D341Med (cell line): ENCODE measurements around the gene NXPE3.
A peak's percentile ranks its signal among the peaks of the same experiment; 100 is the strongest.
"Not testable (repeated sequence)": the region's sequence is repeated elsewhere in the genome, so short reads cannot be mapped to it uniquely, and the experiment has no call there.

Source experiments
- DNase-seq: peaks from one replicate; pipeline ENCODE4 v3.0.0; 2012; ENCODE audit warnings: low spot score

Gene NXPE3

GRCh38 chr3:101779047-101779821 is at the start of gene NXPE3:
TSS of gene NXPE3 (plus strand) at chr3:101779211. CDS start at chr3:101785597, 6,386 bp downstream.
- peak; percentile 97 for DNase-seq

DNA sequence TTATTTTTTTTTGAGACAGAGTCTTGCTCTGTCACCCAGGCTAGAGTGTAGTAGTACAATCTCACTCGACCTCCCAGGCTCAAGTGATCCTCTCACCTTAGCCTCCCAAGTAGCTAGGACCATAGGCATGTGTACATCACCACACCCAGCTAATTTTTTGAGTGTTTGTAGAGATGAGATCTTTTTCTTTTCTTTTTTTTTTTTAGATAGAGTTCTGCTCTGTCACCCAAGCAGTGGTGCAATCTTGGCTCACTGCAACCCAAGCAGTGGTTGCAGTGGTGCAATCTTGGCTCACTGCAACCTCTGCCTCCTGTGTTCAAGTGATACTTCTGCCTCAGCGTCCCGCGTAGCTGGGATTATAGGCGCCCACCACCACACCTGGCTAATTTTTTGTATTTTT is 49.4 kb upstream of the NXPE3 start:
- no peak for DNase-seq

- DNase-seq, result no peak
Measured at GRCh38 chr3:101730839-101731238, 48.2 kb upstream of the NXPE3 start.

DNA sequence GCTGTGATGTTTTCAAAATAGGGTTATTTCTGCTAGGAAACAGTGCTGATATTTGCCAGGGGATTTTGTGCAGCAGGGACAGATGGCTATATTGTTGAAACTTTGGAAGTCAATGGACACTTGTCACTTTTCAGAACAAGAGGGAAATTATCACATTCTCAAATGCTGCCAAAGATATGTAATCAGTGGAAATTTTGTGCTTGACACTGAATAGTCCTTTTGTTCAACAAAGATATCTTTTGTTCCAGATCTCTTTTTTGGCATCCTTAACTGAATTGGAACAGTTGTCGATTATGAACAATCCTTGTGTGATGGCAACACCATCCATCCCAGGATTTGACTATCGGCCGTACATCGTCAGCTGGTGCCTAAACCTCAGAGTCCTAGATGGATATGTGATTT is 46.8 kb upstream of the NXPE3 start:
- no peak for DNase-seq

- DNase-seq, result no peak
Measured at GRCh38 chr3:101735833-101736232, 43.2 kb upstream of the NXPE3 start.

DNA sequence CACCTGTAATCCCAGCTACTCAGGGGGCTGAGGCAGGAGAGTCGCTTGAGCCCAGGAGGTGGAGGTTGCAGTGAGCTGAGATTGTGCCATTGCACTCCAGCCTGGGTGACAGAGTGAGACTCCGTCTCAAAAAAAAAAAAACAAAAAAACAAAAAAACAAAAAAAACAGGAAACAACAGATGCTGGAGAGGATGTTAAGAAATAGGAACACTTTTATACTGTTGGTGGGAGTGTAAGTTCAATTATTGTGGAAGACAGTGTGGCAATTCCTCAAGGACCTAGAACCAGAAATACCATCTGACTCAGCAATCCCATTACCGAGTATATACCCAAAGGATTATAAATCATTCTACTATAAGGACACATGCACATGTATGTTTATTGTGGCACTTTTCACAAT is 37.1 kb upstream of the NXPE3 start:
- not testable (repeated sequence) for DNase-seq

DNA sequence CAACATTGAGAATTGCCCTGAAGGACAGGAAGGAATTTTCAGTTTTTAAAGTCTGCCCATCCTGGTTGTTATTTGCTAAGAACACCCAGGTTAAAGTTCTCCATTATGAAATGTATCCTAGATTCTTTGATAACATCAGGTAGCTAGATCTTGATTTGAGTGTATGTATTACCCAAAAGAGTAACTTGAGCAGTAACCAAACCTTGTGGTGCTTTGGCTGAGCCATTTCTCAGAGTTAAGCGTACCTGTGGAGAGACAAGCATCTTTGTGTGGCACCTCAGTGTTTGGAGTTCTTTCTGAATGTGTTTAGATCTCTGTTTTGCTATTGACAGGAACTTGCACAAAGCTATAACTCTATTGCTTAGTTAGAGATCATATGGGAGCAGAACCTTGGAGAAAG is 34.2 kb upstream of the NXPE3 start:
- no peak for DNase-seq

DNA sequence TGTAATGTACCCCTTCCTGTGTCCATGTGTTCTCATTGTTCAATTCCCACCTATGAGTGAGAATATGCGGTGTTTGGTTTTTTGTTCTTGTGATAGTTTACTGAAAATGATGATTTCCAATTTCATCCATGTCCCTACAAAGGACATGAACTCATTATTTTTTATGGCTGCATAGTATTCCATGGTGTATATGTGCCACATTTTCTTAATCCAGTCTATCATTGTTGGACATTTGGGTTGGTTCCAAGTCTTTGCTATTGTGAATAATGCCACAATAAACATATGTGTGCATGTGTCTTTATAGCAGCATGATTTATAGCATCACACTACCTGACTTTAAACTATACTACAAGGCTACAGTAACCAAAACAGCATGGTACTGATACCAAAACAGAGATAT is 33.1 kb upstream of the NXPE3 start:
- DNase-seq, result not testable (repeated sequence)

DNA sequence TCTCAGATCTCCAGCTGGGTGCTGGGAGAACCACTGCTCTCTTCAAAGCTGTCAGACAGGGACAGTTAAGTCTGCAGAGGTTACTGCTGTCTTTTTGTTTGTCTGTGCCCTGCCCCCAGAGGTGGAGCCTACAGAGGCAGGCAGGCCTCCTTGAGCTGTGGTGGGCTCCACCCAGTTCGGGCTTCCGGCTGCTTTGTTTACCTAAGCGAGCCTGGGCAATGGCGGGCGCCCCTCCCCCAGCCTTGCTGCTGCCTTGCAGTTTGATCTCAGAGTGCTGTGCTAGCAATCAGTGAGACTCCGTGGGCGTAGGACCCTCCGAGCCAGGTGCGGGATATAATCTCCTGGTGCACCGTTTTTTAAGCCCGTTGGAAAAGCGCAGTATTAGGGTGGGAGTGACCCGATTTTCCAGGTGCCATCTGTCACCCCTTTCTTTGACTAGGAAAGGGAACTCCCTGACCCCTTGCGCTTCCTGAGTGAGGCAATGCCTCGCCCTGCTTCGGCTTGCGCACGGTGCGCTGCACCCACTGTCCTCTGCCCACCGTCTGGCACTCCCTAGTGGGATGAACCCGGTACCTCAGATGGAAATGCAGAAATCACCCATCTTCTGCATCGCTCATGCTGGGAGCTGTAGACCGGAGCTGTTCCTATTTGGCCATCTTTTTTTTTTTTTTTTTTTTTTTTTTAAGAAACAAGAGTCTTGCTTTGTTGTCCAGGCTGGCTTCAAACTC is 25.5 kb upstream of the NXPE3 start:
- not testable (repeated sequence) for DNase-seq

DNA sequence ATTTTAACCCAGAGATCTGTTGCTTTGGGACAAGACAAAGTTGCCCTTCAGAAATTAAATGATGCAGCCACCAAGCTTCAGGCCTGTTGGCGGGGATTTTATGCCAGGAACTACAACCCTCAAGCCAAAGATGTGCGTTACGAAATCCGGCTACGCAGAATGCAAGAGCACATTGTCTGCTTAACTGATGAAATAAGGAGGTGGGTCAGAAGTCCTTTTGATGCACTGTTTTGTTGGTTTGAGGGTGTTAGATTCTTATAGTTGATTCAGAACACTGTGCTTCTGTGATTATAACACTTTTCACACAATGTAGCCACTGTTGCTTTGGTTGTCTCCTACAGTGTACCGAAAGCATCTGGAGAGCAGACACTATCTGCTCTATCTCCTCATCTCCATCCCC is 20.8 kb upstream of the NXPE3 start:
- DNase-seq, result no peak

GRCh38 chr3:101762041-101762646 is 16.9 kb upstream of the NXPE3 start:
- DNase-seq, result no peak

DNA sequence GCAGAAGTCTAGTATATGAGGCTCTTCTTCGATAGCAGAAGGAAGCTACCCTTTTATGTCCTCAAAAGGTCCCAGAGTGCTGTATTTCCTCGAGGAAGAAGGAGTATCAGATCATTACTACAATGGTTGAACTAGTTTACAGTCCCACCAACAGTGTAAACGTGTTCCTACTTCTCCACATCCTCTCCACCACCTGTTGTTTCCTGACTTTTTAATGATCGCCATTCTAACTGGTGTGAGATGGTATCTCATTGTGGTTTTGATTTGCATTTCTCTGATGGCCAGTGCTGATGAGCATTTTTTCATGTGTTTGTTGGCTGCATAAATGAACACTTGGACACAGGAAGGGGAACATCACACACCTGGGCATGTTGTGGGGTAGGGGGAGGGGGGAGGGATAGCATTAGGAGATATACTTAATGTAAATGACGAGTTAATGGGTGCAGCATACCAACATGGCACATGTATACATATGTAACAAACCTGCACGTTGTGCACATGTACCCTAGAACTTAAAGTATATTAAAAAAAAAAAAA is 1.2 kb upstream of the NXPE3 start:
- DNase-seq, result not testable (repeated sequence)

- no peak for DNase-seq
Measured at GRCh38 chr3:101778385-101779046, 495 bp upstream of the NXPE3 start.

GRCh38 chr3:101779822-101780381 is 891 bp downstream of the NXPE3 start:
- no peak for DNase-seq

DNA sequence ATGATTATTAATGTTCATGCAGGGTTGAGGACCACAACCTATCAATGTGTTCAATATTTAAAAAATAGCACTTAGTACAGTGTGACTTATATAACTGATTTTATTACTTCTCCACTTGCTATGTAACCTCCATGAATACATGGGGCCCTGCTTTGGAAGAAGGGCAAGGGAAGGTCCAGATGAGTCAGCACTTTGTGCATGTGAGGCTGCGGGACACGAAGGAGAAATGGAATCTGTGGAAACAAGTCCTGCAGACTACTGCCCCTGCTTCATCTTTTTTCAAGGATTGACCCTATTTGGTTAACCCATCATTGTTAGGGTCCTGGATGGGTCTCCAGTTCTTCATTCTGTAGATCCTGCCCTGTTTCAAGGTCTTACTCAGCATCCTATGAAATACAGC is 1.6 kb downstream of the NXPE3 start:
- DNase-seq, result no peak

DNA sequence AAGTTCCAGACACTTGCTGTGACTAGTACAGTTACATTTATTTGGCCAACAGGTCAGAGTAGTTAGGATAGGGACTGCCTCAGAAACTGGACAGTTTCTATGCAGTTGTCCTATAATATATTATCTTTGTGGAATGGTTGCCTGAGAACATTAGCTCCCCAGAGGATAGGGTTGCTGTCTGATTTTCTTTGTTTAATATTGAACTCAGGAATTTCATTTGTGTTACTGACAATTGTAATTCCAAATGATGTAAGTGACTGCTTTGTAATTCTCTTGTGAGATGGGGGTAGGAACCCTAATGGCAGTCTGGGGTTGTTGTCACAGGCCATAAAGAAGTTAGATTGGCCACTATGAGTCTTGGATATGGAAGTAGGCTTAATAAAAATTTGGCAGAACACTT is 2.2 kb downstream of the NXPE3 start:
- DNase-seq, result no peak

- DNase-seq, result no peak
Measured at GRCh38 chr3:101784855-101785613, 6.0 kb downstream of the NXPE3 start.

- DNase-seq, result no peak
Measured at GRCh38 chr3:101791778-101792177, 12.8 kb downstream of the NXPE3 start.

DNA sequence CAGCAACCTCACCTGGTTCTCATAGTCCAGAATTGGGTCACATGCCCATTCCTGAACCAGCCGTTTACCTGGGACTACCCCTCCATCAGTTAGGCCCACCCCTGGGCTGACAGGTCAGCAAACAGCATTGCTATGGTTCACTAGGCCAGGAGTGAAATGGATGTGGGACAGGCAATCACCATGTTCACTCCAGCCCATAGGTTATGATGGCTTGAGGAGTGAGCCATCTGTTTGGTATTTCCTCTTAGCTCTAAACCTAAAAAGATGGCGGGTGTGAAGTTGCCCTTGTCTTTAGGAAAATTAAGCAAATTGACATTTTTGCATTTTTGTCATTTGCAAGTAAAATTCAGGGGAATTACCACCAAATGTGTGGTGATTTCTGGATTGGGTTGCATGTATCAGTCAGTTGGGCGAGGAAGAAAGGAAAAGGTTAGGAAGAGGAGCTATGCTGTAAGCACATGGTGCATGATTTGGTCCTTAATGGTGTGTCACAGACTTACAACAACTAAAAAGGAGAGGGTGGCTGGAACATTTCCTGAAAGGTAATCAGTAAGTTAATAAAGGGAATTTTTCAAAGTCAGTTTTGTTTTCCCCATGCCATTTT is 17.2 kb downstream of the NXPE3 start:
- no peak for DNase-seq

DNA sequence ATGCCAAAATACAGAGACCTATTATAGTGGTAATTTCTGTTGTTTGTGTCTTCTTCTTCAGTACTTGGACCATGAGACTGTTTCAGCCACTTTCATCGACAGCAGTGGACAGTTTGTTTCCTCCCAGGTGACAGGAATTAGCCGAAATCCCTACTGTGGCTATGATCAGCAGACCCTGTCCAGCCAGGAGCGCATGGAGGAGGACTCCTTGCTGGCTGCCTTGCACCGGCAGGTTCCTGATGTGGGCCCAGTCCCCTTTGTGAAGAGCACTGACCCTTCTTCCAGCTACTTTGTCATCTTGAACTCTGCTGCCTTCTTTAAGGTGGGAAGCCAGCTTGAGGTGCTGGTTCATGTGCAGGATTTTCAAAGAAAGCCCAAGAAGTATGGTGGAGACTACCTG is 22.2 kb downstream of the NXPE3 start:
- DNase-seq, result no peak

GRCh38 chr3:101802179-101802578 is 23.2 kb downstream of the NXPE3 start:
- no peak for DNase-seq
